Activated CD8-positive, alpha-beta memory T cell treated with anti-CD3 and anti-CD28 coated beads for 48 hours (primary cell): ENCODE data around the gene PRMT7.
"Not testable (repeated sequence)": the region's sequence is repeated elsewhere in the genome, so short reads cannot be mapped to it uniquely, and the experiment has no call there.

Experiments used
- DNase-seq, 3 experiments: peaks; one replicate each; pipeline ENCODE4 v3.0.0-alpha.2; 2020; ENCODE audit warnings: low read depth in 2 of 3, low spot score in 2 of 3

PRMT7 gene

GRCh38 chr16:68283801-68284598 lies 26.8 kb upstream of the PRMT7 start:
- DNase-seq: no peak

DNA sequence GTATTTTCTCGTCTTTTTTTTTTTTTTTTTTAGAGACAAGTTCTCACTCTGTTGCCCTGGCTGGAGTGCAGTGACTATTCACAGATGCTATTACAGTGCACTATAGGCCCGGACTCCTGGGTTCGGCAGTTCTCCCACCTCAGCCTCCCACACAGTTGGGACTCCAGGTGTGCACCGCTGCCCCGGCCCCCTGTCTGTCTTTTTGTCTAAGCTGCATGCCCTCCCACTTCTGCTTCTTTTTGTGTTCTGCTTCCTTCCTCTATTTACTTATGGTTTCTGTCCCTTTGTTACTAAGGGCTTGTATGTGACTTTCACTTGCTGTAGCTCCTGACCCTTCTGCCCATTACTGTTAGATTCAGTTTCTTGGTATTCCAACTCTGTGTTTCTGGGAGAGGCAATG lies 26.0 kb upstream of the PRMT7 start:
- no peak for DNase-seq

- DNase-seq: no peak
Measured at GRCh38 chr16:68285683-68286082, 25.1 kb upstream of the PRMT7 start.

DNA sequence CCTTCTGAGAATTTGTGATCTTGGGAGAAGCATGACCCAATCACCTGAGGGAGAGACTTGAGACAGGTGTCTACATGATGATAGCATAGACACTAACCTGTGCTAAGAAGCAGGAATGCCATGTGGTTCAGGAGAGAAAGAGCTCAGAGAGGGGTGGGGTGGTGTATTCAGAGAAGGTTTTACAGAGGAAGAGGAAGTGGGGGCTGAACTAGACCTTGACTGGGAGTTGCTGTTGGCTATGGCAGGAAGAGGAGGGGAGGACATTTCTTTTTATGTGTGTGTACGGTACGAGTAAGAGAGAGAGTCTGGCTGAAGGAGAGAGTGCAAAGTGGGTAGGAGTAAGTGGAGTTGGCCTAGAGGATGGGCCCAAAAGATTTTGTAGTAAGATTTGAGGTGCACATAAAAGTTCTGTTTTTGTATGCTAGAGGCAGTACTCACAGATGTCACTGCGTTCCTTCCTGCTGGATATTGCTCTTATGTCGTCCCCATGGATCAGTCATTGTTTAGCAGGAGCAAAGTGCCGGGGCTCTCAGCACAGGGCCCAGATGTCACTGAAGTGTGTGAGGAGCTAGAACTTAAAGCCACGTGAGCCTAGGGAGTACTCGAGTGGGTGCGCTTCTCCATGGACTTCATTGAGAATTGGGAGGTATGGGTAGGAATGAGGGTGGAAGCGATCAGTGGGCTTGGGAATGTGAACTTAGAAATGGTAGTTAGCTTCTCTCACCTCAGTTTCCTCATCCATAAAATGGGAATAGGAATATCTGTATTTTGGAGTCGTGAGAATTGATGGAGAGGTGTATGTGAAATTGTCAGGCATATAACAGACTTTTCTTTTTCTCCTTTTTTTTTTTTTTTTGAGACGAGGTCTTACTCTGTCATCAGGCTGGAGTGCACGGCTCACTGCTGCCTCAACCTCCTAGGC lies 24.4 kb upstream of the PRMT7 start:
- no peak for DNase-seq

GRCh38 chr16:68287276-68288251 lies 23.3 kb upstream of the PRMT7 start:
- no peak for DNase-seq

GRCh38 chr16:68288252-68288650 lies 22.6 kb upstream of the PRMT7 start:
- no peak for DNase-seq

GRCh38 chr16:68288796-68289195 lies 22.0 kb upstream of the PRMT7 start:
- DNase-seq: not testable (repeated sequence)

DNA sequence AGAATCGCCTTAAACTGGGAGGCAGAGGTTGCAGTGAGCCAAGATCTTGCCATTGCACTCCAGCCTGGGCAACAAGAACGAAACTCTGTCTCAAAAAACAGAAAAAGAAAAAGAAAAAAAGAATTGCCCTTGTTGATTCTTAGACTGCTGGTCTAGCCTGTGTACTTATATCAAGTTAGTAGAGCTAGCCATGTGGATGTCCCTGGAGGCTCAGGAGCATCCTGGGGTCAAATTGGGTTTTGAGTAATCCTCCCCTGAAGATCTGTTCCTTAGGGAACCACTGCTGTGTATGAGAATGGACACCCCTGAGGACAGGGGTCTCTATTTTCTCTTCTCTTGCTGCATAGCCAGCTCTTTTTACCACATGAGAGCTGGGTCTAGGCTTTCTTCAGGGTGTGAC lies 21.6 kb upstream of the PRMT7 start:
- no peak for DNase-seq

- peak in 1 of 3 experiments; percentile 61 for DNase-seq
Measured at GRCh38 chr16:68289621-68290329, 21.0 kb upstream of the PRMT7 start.

GRCh38 chr16:68290450-68290849 lies 20.4 kb upstream of the PRMT7 start:
- no peak for DNase-seq

GRCh38 chr16:68291227-68291626 lies 19.6 kb upstream of the PRMT7 start:
- no peak for DNase-seq

- no peak for DNase-seq
Measured at GRCh38 chr16:68292425-68292824, 18.4 kb upstream of the PRMT7 start.

GRCh38 chr16:68296291-68296690 lies 14.5 kb upstream of the PRMT7 start:
- no peak for DNase-seq

DNA sequence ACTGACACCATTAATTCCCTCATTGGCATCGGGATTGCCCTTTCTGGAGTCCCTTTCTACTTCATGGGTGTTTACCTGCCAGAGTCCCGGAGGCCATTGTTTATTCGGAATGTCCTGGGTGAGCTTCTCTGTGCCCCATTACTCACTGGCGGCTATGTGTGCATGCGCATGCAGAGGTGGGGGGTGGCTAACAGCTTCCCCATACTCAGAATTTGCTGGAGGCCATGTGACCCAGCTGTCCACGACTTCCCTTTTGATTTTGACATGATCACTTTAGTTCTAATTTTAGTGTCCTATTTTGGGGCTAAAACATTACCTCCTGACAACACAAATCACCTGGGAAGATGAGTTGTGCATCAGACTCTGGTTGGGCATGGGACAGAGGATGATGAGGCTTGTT lies 14.1 kb upstream of the PRMT7 start:
- DNase-seq: no peak

GRCh38 chr16:68297908-68298307 lies 12.9 kb upstream of the PRMT7 start:
- DNase-seq: no peak

- DNase-seq: no peak
Measured at GRCh38 chr16:68298312-68298711, 12.5 kb upstream of the PRMT7 start.

DNA sequence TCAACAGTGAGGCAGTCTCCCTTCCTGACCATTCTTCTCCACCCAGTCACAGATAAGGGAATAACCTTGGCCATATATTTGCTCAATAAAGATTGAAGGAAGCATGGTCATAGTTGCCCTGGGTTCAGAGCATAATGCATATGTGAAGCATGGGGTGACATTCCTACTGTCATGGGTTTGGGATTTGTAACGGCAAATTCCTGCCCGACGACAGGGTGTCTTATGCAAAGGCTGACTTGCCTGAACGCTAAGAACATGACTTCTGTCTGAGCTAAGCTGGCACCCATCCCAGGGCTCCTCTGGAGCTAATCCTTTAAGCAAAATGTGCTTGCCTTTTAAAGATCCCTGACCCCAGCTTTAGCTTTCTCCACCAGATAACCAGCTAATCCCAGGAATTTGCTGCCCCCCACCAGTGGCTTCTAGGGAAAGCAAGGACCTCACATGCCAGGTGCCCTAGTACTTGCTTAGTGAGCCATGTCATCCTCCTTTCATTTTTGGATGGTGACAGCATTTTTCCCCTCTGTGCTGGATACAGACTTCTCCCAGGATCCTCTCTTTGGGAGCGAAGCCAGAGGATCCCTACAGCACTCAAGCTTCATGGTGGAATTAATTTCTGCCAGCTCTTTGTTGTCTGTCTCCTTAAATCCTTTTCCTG lies 11.8 kb upstream of the PRMT7 start:
- no peak for DNase-seq

- no peak for DNase-seq
Measured at GRCh38 chr16:68299571-68300453, 11.0 kb upstream of the PRMT7 start.
